ENCODE measurements around the gene LCNL1.

DNA sequence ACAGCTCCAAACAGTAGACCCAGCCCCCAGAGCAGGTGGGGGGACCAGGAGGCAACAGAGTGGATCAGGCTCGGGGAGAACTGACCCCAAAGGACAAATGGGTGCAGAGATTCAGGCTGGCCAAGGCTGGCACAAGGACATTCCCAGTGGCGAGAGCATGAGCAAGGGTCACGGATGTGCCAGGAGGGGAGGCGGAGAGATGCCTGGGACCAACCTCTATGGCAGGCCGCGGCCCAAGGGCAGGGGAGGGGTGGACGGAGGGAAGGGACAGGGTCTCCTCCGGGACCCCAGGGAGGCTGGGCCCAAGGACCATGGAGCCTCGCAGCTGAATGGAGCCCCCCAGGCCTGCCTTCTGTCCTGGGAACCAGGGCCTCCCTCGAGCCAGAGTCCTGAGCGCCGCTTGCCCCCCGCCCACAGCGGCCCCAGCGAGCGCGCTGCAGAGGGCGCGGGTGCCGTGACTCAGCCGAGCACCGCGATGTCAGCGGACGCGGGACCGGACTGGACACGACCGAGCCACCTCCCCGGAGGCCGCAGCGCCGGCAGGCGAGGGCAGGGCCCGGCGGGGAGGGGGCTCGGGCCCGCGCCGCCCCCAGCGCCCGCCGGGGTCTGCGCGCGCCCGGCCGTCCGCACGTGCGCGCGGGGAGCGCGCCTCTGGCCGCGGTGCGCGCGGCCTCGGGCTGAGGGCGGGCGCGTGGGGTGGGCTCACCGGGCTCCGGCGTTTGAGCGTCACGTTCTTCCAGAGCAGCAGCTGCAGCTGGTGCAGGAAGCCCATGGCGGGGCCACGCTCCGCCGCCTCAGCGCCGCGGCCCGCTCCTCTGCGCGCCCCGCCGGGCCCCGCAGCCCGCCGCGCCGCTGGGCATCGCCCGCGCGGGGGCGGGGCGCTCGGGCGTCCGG lies 44.8 kb downstream of the LCNL1 start, which contains the start of gene ABCA2:
- TF ChIP-seq, protein P1, sequence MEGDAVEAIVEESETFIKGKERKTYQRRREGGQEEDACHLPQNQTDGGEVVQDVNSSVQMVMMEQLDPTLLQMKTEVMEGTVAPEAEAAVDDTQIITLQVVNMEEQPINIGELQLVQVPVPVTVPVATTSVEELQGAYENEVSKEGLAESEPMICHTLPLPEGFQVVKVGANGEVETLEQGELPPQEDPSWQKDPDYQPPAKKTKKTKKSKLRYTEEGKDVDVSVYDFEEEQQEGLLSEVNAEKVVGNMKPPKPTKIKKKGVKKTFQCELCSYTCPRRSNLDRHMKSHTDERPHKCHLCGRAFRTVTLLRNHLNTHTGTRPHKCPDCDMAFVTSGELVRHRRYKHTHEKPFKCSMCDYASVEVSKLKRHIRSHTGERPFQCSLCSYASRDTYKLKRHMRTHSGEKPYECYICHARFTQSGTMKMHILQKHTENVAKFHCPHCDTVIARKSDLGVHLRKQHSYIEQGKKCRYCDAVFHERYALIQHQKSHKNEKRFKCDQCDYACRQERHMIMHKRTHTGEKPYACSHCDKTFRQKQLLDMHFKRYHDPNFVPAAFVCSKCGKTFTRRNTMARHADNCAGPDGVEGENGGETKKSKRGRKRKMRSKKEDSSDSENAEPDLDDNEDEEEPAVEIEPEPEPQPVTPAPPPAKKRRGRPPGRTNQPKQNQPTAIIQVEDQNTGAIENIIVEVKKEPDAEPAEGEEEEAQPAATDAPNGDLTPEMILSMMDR (IDR thresholded peaks at IDR 0.05) = no peak
- TF ChIP-seq EP300 (IDR thresholded peaks at IDR 0.05) (no peak), POLR2AphosphoS5 (IDR thresholded peaks at IDR 0.05) (no peak)

Measured in upper lobe of left lung (tissue), 4 donors.